Cardiac muscle cell (in vitro differentiated cells and primary cell): ENCODE results near the gene VTI1B. TPM values are rescaled to one million over a fixed set of nuclear protein-coding genes. Genes with fewer than 3 reads are reported as not detected.
"Not testable (repeated sequence)": the region's sequence is repeated elsewhere in the genome, so short reads cannot be mapped to it uniquely, and the experiment has no call there.

ENCODE experiments used
- DNase-seq, 2 donors: peaks; one replicate each; pipeline versions ENCODE4 v3.0.0 to v3.0.0-alpha.2; 2010 to 2017; ENCODE audit warnings: low read depth in 1 of 2, low spot score in 1 of 2
- H3K27ac ChIP-seq: fragments of 200-600 bp; sonication (generic); 2 replicates; pipeline ENCODE4 v1.5.1; 2016
- H3K27me3 ChIP-seq: fragments of 200-600 bp; sonication (generic); 2 replicates; pipeline ENCODE4 v1.6.0; 2016; ENCODE audit warnings: control low read depth
- H3K36me3 ChIP-seq: fragments of 200-600 bp; sonication (generic); 2 replicates; pipeline ENCODE4 v1.5.1; 2016; ENCODE audit warnings: control low read depth
- H3K4me1 ChIP-seq: fragments of 200-600 bp; sonication (generic); 2 replicates; pipeline ENCODE4 v1.8.1; 2017; ENCODE audit warnings: low read depth, mild to moderate bottlenecking, mixed run types
- H3K4me3 ChIP-seq: fragments of 200-600 bp; sonication (generic); 2 replicates; pipeline ENCODE4 v1.5.1; 2016; ENCODE audit warnings: mild to moderate bottlenecking
- H3K9me3 ChIP-seq: fragments of 200-600 bp; sonication (generic); 2 replicates; pipeline ENCODE4 v1.5.1; 2017; ENCODE audit warnings: low read depth, mild to moderate bottlenecking, control low read depth
- CTCF ChIP-seq: IDR thresholded peaks from 2 replicates; pipeline ENCODE4 v1.5.1; 2012; ENCODE audit warnings: low read depth, mild to moderate bottlenecking, low read length
- polyA plus RNA-seq: library from polyadenylated mRNA; unstranded; fragments of >200 nt; fragmentation: Nextera tagmentation; extraction: Ambion mirVana; gene quantifications from 2 replicates; pipeline ENCODE4 v1.2.1, GENCODE V29; 2016
- total RNA-seq: library from RNA; depleted of rRNA; stranded (reverse); fragments of >200 nt; gene quantifications from 2 replicates; pipeline ENCODE4 v1.2.3, GENCODE V29; 2016

The VTI1B gene
- total RNA-seq (64.6 and 77.8 TPM in 2 replicates), polyA plus RNA-seq (124 and 136 TPM in 2 replicates)

- Histone ChIP-seq H3K36me3 (peaks cover 10% of the 10 kb centered on the region), H3K27me3 (no peaks in the 10 kb centered on the region)
- peak; percentile 36 for TF ChIP-seq CTCF
Measured at GRCh38 chr14:67674480-67675218, at the start of gene VTI1B. TSS of gene VTI1B (minus strand) at chr14:67674632. CDS start at chr14:67674489, 143 bp downstream.

GRCh38 chr14:67722293-67722692, 47.9 kb upstream of the VTI1B start:
- H3K4me3 ChIP-seq, result no peak overlapping the region
- no peaks in the 10 kb centered on the region for H3K9me3 ChIP-seq
- no peak for TF ChIP-seq CTCF
- peak; percentile 53 to 75 for DNase-seq
- peaks cover 10% of the 10 kb centered on the region for H3K27me3 ChIP-seq
- no peak overlapping the region for H3K27ac ChIP-seq
- H3K4me1 ChIP-seq, result no peaks in the 10 kb centered on the region
- H3K36me3 ChIP-seq, result no peaks in the 10 kb centered on the region

More at GRCh38 chr14:67674480-67675218, at the start of gene VTI1B:
- H3K4me1 ChIP-seq, result peaks cover 9% of the 10 kb centered on the region
- H3K27ac ChIP-seq, result peak within 1 kb of the TSS; percentile 100
- DNase-seq, result peak; percentile 83 to 90
- peak within 1 kb of the TSS; percentile 89 for H3K4me3 ChIP-seq
- H3K9me3 ChIP-seq, result no peaks in the 10 kb centered on the region

GRCh38 chr14:67721875-67722274, 47.4 kb upstream of the VTI1B start:
- no peaks in the 10 kb centered on the region for H3K9me3 ChIP-seq
- DNase-seq, result no peak
- H3K27me3 ChIP-seq, result peaks cover 10% of the 10 kb centered on the region
- no peaks in the 10 kb centered on the region for H3K36me3 ChIP-seq
- no peak for TF ChIP-seq CTCF
- no peaks in the 10 kb centered on the region for H3K4me1 ChIP-seq
- no peak overlapping the region for H3K27ac ChIP-seq
- H3K4me3 ChIP-seq, result no peak overlapping the region

- Histone ChIP-seq H3K27me3 (peaks cover 10% of the 10 kb centered on the region), H3K4me3 (no peak overlapping the region), H3K9me3 (no peaks in the 10 kb centered on the region), H3K36me3 (no peaks in the 10 kb centered on the region), H3K4me1 (no peaks in the 10 kb centered on the region), H3K27ac (no peak overlapping the region)
- DNase-seq, result peak in 1 of 2 donors; percentile 21
- TF ChIP-seq CTCF, result no peak
Measured at GRCh38 chr14:67719866-67720265, 45.4 kb upstream of the VTI1B start.

GRCh38 chr14:67719385-67719784, 45.0 kb upstream of the VTI1B start:
- DNase-seq, H3K9me3 ChIP-seq, H3K4me1 ChIP-seq, H3K27ac ChIP-seq, H3K27me3 ChIP-seq, H3K36me3 ChIP-seq, H3K4me3 ChIP-seq: not testable (repeated sequence)

GRCh38 chr14:67718265-67718664, 43.8 kb upstream of the VTI1B start:
- no peak for DNase-seq
- Histone ChIP-seq H3K27ac (no peak overlapping the region), H3K27me3 (peaks cover 10% of the 10 kb centered on the region), H3K9me3 (no peaks in the 10 kb centered on the region), H3K4me1 (no peaks in the 10 kb centered on the region), H3K4me3 (no peak overlapping the region), H3K36me3 (no peaks in the 10 kb centered on the region)
- no peak for TF ChIP-seq CTCF
